ENCODE measurements around the gene KLF14.
A peak's percentile ranks its signal among the peaks of the same experiment; 100 is the strongest.
"Not testable (repeated sequence)": the region's sequence is repeated elsewhere in the genome, so short reads cannot be mapped to it uniquely, and the experiment has no call there.

Gene KLF14

GRCh38 chr7:130733931-130734814, at the start of gene KLF14:
TSS of gene KLF14 (minus strand) at chr7:130734207. CDS start at chr7:130734033, 174 bp downstream.
- DNase-seq, result peak; percentile 24 to 26

DNA sequence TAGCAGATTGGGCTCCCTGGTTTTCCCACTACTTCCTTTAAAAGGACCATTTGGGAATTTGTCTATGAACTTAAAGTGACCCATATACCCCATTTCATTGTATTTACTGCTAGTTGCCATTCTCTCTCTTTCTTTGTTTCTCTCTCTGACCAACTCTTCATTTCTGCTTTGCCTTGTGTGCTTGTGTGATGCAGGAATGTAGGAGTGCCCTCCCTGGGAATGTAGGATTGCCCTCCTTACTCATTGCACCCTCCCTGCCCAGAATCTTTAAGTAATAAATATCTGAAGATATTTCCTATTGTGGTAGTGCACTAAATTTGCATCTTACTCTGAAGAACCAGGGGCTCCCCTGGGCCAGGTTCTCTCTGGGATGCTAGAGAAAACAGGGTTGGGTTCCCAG, 47.3 kb upstream of the KLF14 start:
- no peak for DNase-seq

GRCh38 chr7:130777426-130777825, 43.4 kb upstream of the KLF14 start:
- no peak for DNase-seq

DNA sequence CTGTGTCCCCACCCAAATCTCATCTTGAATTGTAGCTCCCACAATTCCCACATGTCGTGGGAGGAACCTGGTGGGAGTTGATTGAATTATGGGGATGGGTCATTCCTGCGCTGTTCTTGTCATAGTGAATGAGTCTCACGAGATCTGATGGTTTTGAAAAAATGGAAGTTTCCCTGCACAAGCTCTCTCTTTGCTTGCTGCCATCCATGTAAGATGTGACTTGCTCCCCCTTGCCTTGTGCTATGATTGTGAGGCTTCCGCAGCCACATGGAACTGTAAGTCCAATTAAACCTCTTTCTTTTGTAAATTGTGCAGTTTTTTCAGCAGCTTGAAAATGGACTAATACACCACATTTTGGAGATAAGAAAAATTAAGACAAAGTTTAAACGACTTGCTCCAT, 38.4 kb upstream of the KLF14 start:
- DNase-seq, result not testable (repeated sequence)

DNA sequence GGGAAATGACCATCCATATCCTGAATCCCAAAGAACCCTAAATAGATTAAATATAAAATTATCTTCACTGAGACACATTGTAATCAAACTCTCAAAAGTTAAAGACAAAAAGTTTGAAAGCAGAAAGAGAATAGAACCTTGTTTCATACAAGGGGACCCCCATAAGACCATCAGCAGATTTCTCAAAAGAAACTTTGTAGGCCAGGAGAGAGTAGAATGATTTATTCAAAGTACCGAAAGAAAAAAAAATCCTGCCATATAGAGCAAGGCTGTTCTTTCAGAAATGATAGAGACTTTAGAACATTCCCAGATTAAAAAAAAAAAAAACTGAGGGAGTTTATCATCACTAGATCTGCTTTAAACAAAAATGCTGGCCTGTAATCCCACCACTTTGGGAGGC, 34.8 kb upstream of the KLF14 start:
- DNase-seq, result no peak

DNA sequence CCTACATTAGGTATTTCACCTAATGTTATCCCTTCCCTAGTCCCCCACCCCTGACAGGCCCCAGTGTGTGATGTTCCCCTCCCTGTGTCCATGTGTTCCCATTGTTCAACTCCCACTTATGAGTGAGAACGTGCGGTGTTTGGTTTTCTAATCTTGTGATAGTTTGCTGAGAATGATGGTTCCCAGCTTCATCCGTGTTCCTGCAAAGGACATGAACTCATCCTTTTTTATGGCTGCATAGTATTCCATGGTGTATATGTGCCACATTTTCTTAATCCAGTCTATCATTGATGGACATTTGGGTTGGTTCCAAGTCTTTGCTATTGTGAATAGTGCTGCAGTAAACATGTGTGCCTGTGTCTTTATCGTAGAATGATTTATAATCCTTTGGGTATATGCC, 30.6 kb upstream of the KLF14 start:
- DNase-seq, result not testable (repeated sequence)

DNA sequence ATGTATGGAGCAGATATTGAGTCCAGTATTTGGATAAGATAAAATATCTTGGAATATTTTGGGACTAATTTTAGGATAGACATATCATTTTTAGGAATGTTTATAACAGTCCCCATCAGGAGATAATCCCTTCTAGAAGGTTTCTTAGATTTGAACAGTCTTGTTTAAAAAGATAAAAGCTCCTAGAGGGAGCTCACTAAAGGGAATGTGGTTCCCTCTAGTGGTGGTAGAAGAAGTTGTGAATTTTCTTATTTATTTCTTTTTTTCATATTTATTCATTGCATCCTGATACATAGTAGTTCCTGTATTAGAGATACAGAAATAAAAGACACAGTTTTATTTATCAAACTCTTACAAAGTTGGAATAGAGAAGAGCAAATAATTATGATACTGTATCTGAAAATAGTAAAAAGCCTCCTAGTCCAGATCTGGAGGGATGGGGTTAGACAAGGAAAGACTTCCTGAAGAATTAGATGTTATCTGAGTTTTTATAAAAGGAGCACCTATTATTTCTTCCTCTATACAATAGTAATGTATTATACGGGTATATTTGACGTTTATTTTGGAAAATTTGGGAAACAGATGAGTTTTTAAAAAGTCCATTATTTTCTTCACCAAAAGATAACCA, 24.5 kb upstream of the KLF14 start:
- no peak for DNase-seq

DNA sequence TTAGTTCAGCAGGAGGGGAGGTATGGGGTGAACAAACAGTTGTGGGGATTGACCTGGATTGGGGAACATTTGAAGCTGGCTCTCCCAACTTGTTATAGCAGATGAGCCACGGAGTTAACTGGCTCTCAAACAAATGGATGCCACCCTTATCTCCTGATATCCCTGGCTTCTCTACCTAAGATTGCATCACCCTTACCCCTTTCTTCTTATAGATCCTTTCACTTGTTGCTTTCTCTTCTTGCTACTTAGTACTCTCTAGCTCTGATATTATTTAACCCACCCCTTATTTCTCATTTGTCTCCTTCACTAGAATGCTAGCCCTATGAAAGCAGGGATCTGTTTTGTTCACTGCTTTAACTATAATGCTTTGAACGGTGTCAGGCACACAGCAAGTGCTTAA, 22.3 kb upstream of the KLF14 start:
- no peak for DNase-seq

- DNase-seq, result no peak
Observed at GRCh38 chr7:130752424-130752823, 18.4 kb upstream of the KLF14 start.

DNA sequence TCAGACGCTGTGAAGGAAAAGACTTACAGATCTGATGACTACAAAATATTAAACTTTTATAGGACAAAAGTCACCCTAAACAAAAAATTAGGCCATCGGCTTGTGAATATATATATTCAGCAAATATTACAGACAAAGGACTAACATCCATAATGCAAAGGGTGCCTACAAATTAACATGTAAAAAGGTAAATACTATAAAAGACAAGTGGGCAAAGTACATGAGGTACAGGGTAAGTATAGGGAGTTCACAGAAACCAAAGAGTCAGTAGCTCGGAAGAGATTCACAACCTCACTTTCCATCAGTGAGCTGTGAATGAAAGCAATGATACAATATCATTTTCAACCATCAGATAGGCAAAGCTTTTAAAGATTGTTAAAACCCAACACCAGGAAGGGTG, 16.7 kb upstream of the KLF14 start:
- DNase-seq, result no peak

- no peak for DNase-seq
Observed at GRCh38 chr7:130748531-130749389, 14.8 kb upstream of the KLF14 start.

GRCh38 chr7:130741331-130741995, 7.5 kb upstream of the KLF14 start:
- DNase-seq, result no peak

DNA sequence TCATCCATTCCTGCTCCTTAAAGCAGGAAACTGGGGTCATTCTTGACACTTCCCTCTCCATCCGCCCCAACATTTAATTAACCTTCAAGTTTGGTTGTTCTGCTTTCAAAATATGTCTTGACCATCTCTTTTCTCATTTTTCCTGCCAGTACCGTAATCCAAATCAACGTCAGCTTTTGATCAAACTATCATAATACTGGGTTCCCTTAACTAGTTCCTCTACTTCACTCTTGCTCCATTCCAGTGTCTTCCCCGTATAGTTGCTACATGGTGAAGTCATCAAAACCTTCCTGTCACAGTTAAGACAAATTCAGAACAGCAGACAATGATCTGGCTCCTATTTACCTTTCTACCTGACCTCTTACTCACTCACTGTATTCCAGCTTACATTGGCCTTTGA, 6.6 kb upstream of the KLF14 start:
- no peak for DNase-seq

DNA sequence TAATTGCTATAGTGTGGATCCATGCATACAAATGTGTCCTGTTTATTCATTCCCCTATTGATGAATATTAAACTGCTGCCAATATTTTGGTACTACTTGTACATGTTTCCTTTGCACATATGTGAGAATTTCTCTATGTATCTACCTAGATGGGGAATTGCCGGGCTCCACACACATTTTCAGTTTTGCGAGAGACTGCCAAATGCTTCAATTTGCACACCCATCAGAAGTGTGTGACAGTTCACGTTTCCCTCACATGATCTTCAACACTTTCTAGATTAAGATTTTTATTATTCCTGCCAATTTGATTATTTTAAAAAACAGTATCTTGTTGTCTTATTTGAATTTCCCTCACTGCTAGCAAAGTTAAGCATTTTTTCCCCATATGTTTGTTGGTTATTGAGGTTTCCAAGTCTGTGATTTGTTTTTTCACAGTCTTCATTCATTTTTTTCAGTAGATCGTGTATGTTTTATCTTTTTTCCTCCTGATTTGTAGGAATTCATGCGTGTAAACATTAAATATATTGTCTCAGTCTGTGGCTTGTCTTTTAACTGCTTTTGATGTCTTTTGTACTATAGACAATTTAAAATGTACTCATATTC, 2.4 kb upstream of the KLF14 start:
- DNase-seq, result no peak

DNA sequence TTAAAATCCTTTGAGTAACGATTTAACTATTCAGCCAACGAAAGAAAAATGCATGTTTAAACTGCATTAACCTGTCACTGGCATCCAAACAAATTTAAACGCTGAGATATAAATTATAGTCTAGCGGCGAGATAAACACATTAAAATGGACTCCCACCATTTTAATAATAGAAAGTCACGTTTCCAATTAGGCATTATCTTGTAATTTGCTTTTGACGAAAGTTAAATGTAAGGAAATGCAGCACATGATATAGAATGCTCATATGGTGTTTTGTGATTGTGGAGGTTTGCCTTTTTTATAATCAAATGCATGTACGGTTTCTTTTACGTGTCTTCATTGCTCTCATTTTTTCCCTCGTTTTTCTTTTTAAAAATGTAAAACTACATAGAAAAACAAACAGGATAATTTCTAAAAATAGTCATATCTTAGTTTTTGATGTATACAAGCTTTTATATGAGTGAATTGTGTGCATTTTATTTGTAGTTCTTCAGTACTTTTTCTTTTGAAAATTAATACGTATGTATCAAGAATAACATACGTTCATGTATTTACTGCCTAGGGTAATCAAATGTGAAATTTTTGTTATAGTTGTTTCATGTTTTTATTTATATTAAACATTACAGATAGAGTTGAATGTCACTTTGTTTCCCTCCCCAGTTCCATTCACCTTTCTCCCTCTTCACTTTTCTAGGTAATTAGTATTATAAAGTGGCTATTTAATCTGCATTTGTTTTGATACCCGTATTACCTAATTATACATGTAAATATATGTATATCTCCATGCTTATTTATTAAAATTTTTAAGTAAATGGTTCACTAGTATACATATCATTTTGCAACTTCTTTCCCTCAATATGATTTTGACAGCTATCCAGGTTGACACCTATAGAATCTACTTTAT, 1.1 kb upstream of the KLF14 start:
- DNase-seq, result no peak

DNA sequence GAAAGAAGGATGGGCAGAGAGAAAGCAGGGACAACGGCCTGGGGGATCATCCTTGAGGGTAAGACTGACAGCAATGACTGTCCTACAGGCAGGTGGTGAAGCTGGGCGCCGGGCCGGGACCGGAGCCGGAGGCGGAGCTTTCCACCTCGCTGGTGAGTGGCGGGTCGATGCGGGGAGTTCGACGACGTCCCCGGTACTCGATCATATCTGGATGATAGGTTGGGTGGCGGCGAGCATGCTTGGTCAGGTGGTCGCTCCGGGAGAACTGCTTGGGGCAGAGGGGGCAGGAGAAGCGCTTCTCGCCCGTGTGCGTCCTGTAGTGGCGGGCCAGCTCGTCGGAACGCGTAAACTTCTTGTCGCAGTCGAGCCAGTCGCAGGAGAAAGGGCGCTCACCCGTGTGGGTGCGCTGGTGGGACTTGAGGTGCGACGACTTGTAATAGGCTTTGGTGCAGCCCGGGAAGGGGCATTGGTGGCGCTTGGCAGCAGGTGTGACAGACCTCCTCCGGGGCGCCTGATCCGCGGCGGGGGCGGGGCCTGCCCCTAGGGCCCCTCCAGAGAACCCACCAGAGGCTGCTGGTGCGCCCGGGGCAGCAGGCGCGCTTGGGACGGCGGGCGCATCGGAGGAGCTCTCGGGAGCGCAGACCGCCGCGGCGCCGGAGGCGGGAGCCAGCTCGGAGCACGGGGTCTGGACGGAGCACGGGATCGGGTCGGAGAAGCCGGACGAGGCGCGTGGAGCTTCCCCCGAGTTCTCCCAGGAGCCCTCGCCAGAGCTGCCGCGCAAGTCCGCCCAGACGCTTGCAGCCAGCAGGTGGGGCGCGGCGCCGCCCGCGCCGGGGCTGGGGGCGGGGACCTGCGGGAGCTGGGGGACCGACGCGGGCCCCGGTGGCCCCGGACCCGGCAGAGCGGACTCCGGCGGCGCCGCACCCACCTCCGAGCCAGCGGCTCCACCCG, 752 bp downstream of the KLF14 start:
- peak; percentile 25 to 32 for DNase-seq

DNA sequence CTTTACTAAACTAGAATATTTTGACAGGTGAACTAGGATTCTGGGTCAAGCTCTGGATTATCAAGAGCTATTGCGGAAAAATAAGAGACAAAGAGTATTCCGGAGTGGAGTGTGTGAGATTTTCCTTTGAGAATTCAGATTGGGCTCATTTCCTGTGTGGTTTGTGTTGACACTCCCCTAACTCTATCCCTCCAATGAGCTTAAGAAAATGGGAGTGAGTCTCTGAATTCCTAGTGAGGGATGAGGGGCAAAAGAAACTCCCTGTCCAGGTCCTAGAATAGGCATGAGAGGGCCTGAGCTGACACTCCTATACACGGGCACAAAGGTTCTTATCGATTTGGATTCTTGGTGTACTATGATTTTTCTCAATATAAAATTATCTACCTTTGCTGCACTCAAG, 10.2 kb downstream of the KLF14 start:
- no peak for DNase-seq

- DNase-seq, result peak; percentile 33 to 38
Observed at GRCh38 chr7:130721486-130722277, 12.3 kb downstream of the KLF14 start.

- DNase-seq, result no peak
Observed at GRCh38 chr7:130719541-130719940, 14.5 kb downstream of the KLF14 start.
